ENCODE measurements around the gene TRIM16.

DNA sequence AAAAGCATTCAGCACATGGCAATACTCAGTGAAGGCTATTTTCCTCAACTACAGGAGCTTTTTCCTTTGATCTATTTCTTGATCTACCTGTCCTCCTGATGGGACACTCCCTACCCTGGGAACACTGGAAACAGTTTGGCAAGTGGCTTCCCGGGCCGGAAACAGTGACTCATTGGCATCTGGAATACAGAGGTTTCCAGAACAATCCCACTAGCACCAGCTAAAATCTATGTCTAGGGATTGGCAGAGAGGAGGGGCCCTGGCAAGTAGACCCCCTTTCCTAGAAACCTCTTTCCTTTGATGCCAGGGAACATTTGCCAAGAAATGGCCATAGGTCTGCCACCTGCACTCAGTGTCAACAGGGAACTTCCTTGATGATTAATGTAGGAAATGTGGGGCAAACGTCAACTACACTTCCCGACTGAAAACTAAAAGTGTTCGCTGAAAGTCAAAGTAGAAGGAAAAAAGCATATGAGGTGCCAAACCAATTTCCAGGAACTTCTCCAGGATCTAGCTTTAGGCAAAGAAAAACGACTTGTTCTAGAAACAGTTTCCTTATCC is 34.2 kb downstream of the TRIM16 start:
- TF ChIP-seq, protein P1, sequence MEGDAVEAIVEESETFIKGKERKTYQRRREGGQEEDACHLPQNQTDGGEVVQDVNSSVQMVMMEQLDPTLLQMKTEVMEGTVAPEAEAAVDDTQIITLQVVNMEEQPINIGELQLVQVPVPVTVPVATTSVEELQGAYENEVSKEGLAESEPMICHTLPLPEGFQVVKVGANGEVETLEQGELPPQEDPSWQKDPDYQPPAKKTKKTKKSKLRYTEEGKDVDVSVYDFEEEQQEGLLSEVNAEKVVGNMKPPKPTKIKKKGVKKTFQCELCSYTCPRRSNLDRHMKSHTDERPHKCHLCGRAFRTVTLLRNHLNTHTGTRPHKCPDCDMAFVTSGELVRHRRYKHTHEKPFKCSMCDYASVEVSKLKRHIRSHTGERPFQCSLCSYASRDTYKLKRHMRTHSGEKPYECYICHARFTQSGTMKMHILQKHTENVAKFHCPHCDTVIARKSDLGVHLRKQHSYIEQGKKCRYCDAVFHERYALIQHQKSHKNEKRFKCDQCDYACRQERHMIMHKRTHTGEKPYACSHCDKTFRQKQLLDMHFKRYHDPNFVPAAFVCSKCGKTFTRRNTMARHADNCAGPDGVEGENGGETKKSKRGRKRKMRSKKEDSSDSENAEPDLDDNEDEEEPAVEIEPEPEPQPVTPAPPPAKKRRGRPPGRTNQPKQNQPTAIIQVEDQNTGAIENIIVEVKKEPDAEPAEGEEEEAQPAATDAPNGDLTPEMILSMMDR (IDR thresholded peaks at IDR 0.05) = no peak
- TF ChIP-seq HDAC2 (IDR thresholded peaks at IDR 0.05) = no peak
- no peak for TF ChIP-seq CHD4 (IDR thresholded peaks at IDR 0.05; ENCODE audit: borderline replicate concordance)
- TF ChIP-seq POLR2A (IDR thresholded peaks at IDR 0.05; ENCODE audit: low read length) = no peak
- no peak for TF ChIP-seq MAZ (IDR thresholded peaks at IDR 0.05; ENCODE audit: borderline replicate concordance, low read depth, low read length)
- peak; percentile 43; the same call in 1 of the 2 replicates for TF ChIP-seq JUNB (IDR thresholded peaks at IDR 0.05)
- TF ChIP-seq ZFP36 (IDR thresholded peaks at IDR 0.05; ENCODE audit: borderline replicate concordance, partially characterized antibody) = no peak
- no peak for TF ChIP-seq HEYL (CRISPR knock-in tag; IDR thresholded peaks at IDR 0.05)
- no peak for TF ChIP-seq FOSB (CRISPR knock-in tag; IDR thresholded peaks at IDR 0.05)
- peak; percentile 31 to 40; a peak in 1 of 5 replicates for TF ChIP-seq JUN (IDR thresholded peaks at IDR 0.05)
- no peak for TF ChIP-seq EP300 (IDR thresholded peaks at IDR 0.05)
- TF ChIP-seq ESRRA (IDR thresholded peaks at IDR 0.05; ENCODE audit: borderline replicate concordance, low read length) = no peak
- no peak for TF ChIP-seq BHLHE40 (IDR thresholded peaks at IDR 0.05; ENCODE audit: low read depth, low read length)

Measured in A549 (cell line).